MCF 10A (cell line): Measurements from ENCODE around the gene B3GNT3. TPM values are rescaled to one million over a fixed set of nuclear protein-coding genes. Genes with fewer than 3 reads are reported as not detected.

Experiments used
- BruUV-seq: library from RNA; stranded (reverse); fragments of 400-500 nt; replicated peaks from 2 replicates; lab custom pipeline; 2021; lab: Mats Ljungman, UMichigan
- CTCF ChIA-PET: fragments of 300-600 bp; sonication (Branson Sonifier 250); formaldehyde crosslinking; extraction: SDS; loops from one replicate; lab custom pipeline; 2021; ENCODE audit warnings: antibody characterized with exemption, inconsistent platforms; lab: Yijun Ruan, JAX
- POLR2A ChIA-PET: fragments of 300-600, 350-650 bp; sonication (Branson Sonifier 250); formaldehyde crosslinking; extraction: SDS; loops from one replicate; lab custom pipeline; 2020; ENCODE audit warnings: antibody characterized with exemption, inconsistent platforms; lab: Yijun Ruan, JAX
- DNase-seq: peaks from one replicate; pipeline ENCODE4 v3.0.0-alpha.2; 2018; ENCODE audit not compliant: unreplicated experiment
- H3K27ac Mint-ChIP-seq: one replicate; pipeline ENCODE4 v1.8.0; 2022; ENCODE audit warnings: mild to moderate bottlenecking, low read depth, mixed read lengths; ENCODE audit not compliant: unreplicated experiment
- H3K27me3 Mint-ChIP-seq: one replicate; pipeline ENCODE4 v1.8.0; 2022; ENCODE audit warnings: mixed read lengths; ENCODE audit not compliant: insufficient read depth, unreplicated experiment
- H3K36me3 Mint-ChIP-seq: one replicate; pipeline ENCODE4 v1.8.0; 2022; ENCODE audit warnings: mild to moderate bottlenecking, moderate library complexity, mixed read lengths; ENCODE audit not compliant: insufficient read depth, unreplicated experiment
- H3K4me1 Mint-ChIP-seq: one replicate; pipeline ENCODE4 v1.8.0; 2022; ENCODE audit warnings: mixed read lengths; ENCODE audit not compliant: insufficient read depth, unreplicated experiment
- H3K4me3 Mint-ChIP-seq: one replicate; pipeline ENCODE4 v1.8.0; 2022; ENCODE audit warnings: mild to moderate bottlenecking, moderate library complexity, mixed read lengths; ENCODE audit not compliant: unreplicated experiment
- H3K9me3 Mint-ChIP-seq: one replicate; pipeline ENCODE4 v1.8.0; 2022; ENCODE audit warnings: mixed read lengths; ENCODE audit not compliant: unreplicated experiment
- intact Hi-C: fragments of 100-400 bp; cut with micrococcal nuclease; formaldehyde crosslinking; loops from 2 replicates; pipeline ENCODE4 v1.14.1; 2022
- total RNA-seq: library from RNA; stranded (reverse); gene quantifications from 2 replicates; pipeline ENCODE4 v1.2.3, GENCODE V29; 2022
- TF ChIP-seq, protein P1 (sequence below): fragments of 200-600 bp; IDR thresholded peaks from one replicate; pipeline ENCODE4 v1.8.0; 2022; ENCODE audit warnings: antibody characterized with exemption, mild to moderate bottlenecking; ENCODE audit not compliant: unreplicated experiment

Gene B3GNT3
- total RNA-seq, 1 experiment from 2014 or later = 0.40 TPM

- no peaks in the 10 kb centered on the region for H3K4me1 Mint-ChIP-seq
- no peaks in the 10 kb centered on the region for H3K36me3 Mint-ChIP-seq
- ChIA-PET POLR2A (no interaction called here), CTCF (interaction anchor here (1.4 kb wide), 1 partner anchor 61 kb away, joined by 5 read pairs; no protein-coding TSS in a partner anchor)
- DNase-seq = no peak
- BruUV-seq = no TSS peak
- intact Hi-C loops = no loop called here
- no peak overlapping the region for H3K27ac Mint-ChIP-seq
- no peaks in the 10 kb centered on the region for H3K27me3 Mint-ChIP-seq
- TF ChIP-seq, protein P1, sequence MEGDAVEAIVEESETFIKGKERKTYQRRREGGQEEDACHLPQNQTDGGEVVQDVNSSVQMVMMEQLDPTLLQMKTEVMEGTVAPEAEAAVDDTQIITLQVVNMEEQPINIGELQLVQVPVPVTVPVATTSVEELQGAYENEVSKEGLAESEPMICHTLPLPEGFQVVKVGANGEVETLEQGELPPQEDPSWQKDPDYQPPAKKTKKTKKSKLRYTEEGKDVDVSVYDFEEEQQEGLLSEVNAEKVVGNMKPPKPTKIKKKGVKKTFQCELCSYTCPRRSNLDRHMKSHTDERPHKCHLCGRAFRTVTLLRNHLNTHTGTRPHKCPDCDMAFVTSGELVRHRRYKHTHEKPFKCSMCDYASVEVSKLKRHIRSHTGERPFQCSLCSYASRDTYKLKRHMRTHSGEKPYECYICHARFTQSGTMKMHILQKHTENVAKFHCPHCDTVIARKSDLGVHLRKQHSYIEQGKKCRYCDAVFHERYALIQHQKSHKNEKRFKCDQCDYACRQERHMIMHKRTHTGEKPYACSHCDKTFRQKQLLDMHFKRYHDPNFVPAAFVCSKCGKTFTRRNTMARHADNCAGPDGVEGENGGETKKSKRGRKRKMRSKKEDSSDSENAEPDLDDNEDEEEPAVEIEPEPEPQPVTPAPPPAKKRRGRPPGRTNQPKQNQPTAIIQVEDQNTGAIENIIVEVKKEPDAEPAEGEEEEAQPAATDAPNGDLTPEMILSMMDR = no peak
- H3K9me3 Mint-ChIP-seq = no peaks in the 10 kb centered on the region
- no peak overlapping the region for H3K4me3 Mint-ChIP-seq
These were observed 40.5 kb downstream of the B3GNT3 start for GRCh38 chr19:17835182-17836006.

DNA sequence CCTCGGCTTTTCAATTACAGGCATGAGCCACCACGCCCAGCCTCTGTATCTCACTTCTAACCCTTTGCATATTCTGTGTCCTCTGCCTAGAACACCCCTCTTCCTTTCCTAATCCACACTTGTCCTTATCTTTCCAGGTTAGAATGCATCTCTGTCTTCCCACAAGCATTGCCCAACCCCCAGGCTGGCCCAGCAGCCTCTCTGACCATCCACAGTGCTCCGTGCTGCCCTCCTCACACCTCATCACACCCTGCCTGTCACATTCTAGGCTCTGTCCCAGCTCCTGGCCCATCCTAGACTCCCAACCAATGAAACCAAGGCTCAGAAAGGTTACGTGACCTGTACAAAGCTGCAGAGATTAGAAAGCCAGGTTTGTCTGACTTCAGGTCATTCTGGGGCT lies 41.6 kb downstream of the B3GNT3 start:
- Mint-ChIP-seq H3K36me3 (no peaks in the 10 kb centered on the region), H3K27ac (no peak overlapping the region), H3K9me3 (no peaks in the 10 kb centered on the region), H3K27me3 (no peaks in the 10 kb centered on the region), H3K4me3 (no peak overlapping the region), H3K4me1 (no peaks in the 10 kb centered on the region)
- TF ChIP-seq, protein P1 = no peak
- intact Hi-C loops = no loop called here
- no peak for DNase-seq
- ChIA-PET CTCF (interaction anchor here (0.6 kb wide), 1 partner anchor 109 kb away, joined by 3 read pairs; no protein-coding TSS in a partner anchor), POLR2A (interaction anchor here (0.7 to 1.0 kb wide), 2 partner anchors 23 to 24 kb away, joined by 3 read pairs; partner anchors contain the start of gene RPL18A)
- no TSS peak for BruUV-seq

DNA sequence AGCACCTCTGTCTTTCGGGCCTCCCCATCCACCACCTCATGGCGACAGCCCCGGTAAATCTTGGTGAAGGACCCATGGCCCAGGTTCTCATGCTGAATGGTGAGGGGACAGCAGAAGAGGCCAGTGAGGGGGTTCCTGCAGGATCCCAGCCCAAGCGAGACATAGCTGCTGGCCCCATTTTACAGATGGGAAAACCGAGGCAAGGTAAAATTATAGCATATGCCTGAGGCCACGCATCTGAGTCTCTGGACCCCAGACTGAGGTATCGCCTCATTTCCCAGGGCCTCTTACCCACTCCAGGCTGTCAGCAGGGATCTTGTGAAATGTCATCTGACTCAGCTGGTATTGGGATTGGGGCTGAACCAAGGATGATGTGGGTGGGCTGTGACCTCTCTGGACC lies 43.0 kb downstream of the B3GNT3 start:
- no TSS peak for BruUV-seq
- ChIA-PET CTCF (no interaction called here), POLR2A (interaction anchor here (0.6 to 1.2 kb wide), 3 partner anchors 21 to 342 kb away, joined by 3 read pairs; no protein-coding TSS in a partner anchor)
- intact Hi-C loops = no loop called here
- DNase-seq = no peak
- Mint-ChIP-seq H3K4me1 (no peaks in the 10 kb centered on the region), H3K36me3 (no peaks in the 10 kb centered on the region), H3K4me3 (no peak overlapping the region), H3K27ac (no peak overlapping the region), H3K9me3 (no peaks in the 10 kb centered on the region), H3K27me3 (no peaks in the 10 kb centered on the region)
- TF ChIP-seq, protein P1 = no peak

GRCh38 chr19:17840019-17840418 lies 45.1 kb downstream of the B3GNT3 start:
- no peak for DNase-seq
- H3K4me1 Mint-ChIP-seq = no peaks in the 10 kb centered on the region
- BruUV-seq = no TSS peak
- H3K36me3 Mint-ChIP-seq = no peaks in the 10 kb centered on the region
- H3K9me3 Mint-ChIP-seq = no peaks in the 10 kb centered on the region
- TF ChIP-seq, protein P1 = no peak
- intact Hi-C loops = no loop called here
- no peak overlapping the region for H3K27ac Mint-ChIP-seq
- POLR2A ChIA-PET = no interaction called here
- no peaks in the 10 kb centered on the region for H3K27me3 Mint-ChIP-seq
- CTCF ChIA-PET = interaction anchor here (1.3 kb wide), 1 partner anchor 16 kb away, joined by 3 read pairs; no protein-coding TSS in a partner anchor
- no peak overlapping the region for H3K4me3 Mint-ChIP-seq
